Limb (tissue), 2 donors: ENCODE results near the gene CBLB.
"Not testable (repeated sequence)": the region's sequence is repeated elsewhere in the genome, so short reads cannot be mapped to it uniquely, and the experiment has no call there.

Experiments used
- DNase-seq, 2 donors: peaks; one replicate each; pipeline ENCODE4 v3.0.0-alpha.2; 2016; ENCODE audit errors: extremely low spot score in 2 of 2

The CBLB gene

GRCh38 chr3:105755121-105755886, 113.5 kb downstream of the CBLB start:
- DNase-seq = no peak

GRCh38 chr3:105752791-105753415, 115.9 kb downstream of the CBLB start:
- no peak for DNase-seq

GRCh38 chr3:105747696-105748095, 121.1 kb downstream of the CBLB start:
- no peak for DNase-seq

- DNase-seq = peak in 1 of 2 donors; percentile 23
These were observed 121.7 kb downstream of the CBLB start for GRCh38 chr3:105747060-105747541.

- no peak for DNase-seq
These were observed 122.4 kb downstream of the CBLB start for GRCh38 chr3:105746231-105746996.

GRCh38 chr3:105745046-105745445, 123.8 kb downstream of the CBLB start:
- DNase-seq = no peak

- no peak for DNase-seq
These were observed 124.6 kb downstream of the CBLB start for GRCh38 chr3:105744202-105744601.

GRCh38 chr3:105733356-105733755, 135.5 kb downstream of the CBLB start:
- DNase-seq = no peak

GRCh38 chr3:105731686-105732085, 137.1 kb downstream of the CBLB start:
- no peak for DNase-seq

GRCh38 chr3:105730801-105731354, 137.9 kb downstream of the CBLB start:
- no peak for DNase-seq

GRCh38 chr3:105729667-105730066, 139.1 kb downstream of the CBLB start:
- peak in 1 of 2 donors; percentile 34 for DNase-seq

- DNase-seq = no peak
These were observed 140.0 kb downstream of the CBLB start for GRCh38 chr3:105728771-105729312.

GRCh38 chr3:105727036-105727435, 141.8 kb downstream of the CBLB start:
- not testable (repeated sequence) for DNase-seq

GRCh38 chr3:105722943-105723556, 145.8 kb downstream of the CBLB start:
- DNase-seq = no peak

GRCh38 chr3:105719791-105720190, 149.0 kb downstream of the CBLB start:
- DNase-seq = no peak

GRCh38 chr3:105715372-105715771, 153.4 kb downstream of the CBLB start:
- DNase-seq = no peak

- DNase-seq = no peak
These were observed 154.4 kb downstream of the CBLB start for GRCh38 chr3:105714453-105714852.

- no peak for DNase-seq
These were observed 159.8 kb downstream of the CBLB start for GRCh38 chr3:105708980-105709379.

- DNase-seq = no peak
These were observed 161.8 kb downstream of the CBLB start for GRCh38 chr3:105707009-105707408.

GRCh38 chr3:105704726-105705410, 163.9 kb downstream of the CBLB start:
- DNase-seq = no peak

- no peak for DNase-seq
These were observed 168.2 kb downstream of the CBLB start for GRCh38 chr3:105700575-105700974.
